ENCODE results near the gene CALD1.

GRCh38 chr7:134777470-134777869 lies 2.0 kb upstream of the CALD1 start:
- no peak for TF ChIP-seq POLR2AphosphoS5 (IDR thresholded peaks at IDR 0.05; ENCODE audit: low read depth, low read length)
- TF ChIP-seq POLR2A (IDR thresholded peaks at IDR 0.05; ENCODE audit: low read depth, low read length) = no peak
- TF ChIP-seq TAF1 (IDR thresholded peaks at IDR 0.05; ENCODE audit: low read depth, low read length) = no peak
- no peak for TF ChIP-seq POU2F2 (IDR thresholded peaks at IDR 0.05; ENCODE audit: low read depth, low read length)
- no peak for TF ChIP-seq PAX5 (IDR thresholded peaks at IDR 0.05; ENCODE audit: insufficient read depth, low read length, severe bottlenecking)
- no peak for TF ChIP-seq SPI1 (IDR thresholded peaks at IDR 0.05; ENCODE audit: low read depth, low read length)

All from GM12891 (cell line).